A549 (cell line): ENCODE data around the gene ANO2.

Experiments used
- BCL3 ChIP-seq: fragments of >200 bp; sonication (Bioruptor Twin); formaldehyde crosslinking; IDR thresholded peaks from 3 replicates; pipeline ENCODE4 v1.6.1; 2016
- CBX8 ChIP-seq: fragments of 200-600 bp; sonication (generic); IDR thresholded peaks from 2 replicates; pipeline ENCODE4 v1.6.1; 2016
- CHD2 ChIP-seq: fragments of 150-350 bp; IDR thresholded peaks from 2 replicates; pipeline ENCODE4 v1.6.1; 2014; ENCODE audit warnings: low read length; ENCODE audit not compliant: partially characterized antibody
- CTCF ChIP-seq: fragments of >200 bp; sonication (Bioruptor Twin); formaldehyde crosslinking; IDR thresholded peaks from 3 replicates; pipeline ENCODE4 v1.5.1; 2016
- EP300 ChIP-seq, 2 experiments: fragments of >200 bp; sonication (Bioruptor Twin); formaldehyde crosslinking; IDR thresholded peaks; 2 replicates in 1 of 2; 3 replicates in 1 of 2; pipeline ENCODE4 v1.6.1; 2016 to 2017
- HDAC2 ChIP-seq: fragments of 200-600 bp; sonication (generic); IDR thresholded peaks from 2 replicates; pipeline ENCODE4 v1.6.1; 2016
- MAX ChIP-seq: IDR thresholded peaks from 2 replicates; pipeline ENCODE4 v1.6.1; 2012
- POLR2A ChIP-seq: IDR thresholded peaks from 2 replicates; pipeline ENCODE4 v1.6.1; 2012; ENCODE audit warnings: mild to moderate bottlenecking, low read length
- RAD21 ChIP-seq, 2 experiments: fragments of >200 bp in 1 of 2; sonication (Bioruptor Twin) in 1 of 2; formaldehyde crosslinking in 1 of 2; IDR thresholded peaks in 1 of 2; conservative IDR thresholded peaks in 1 of 2; 2 replicates in 1 of 2; 3 replicates in 1 of 2; pipeline ENCODE4 v1.6.1; 2012 to 2018; ENCODE audit warnings: inconsistent platforms in 1 of 2
- RARB ChIP-seq: fragments of 250-450 bp; sonication (Bioruptor Pico); IDR thresholded peaks from 2 replicates; pipeline ENCODE4 v1.8.0; 2021; ENCODE audit warnings: mild to moderate bottlenecking, moderate library complexity
- RCOR1 ChIP-seq: fragments of 150-350 bp; IDR thresholded peaks from 2 replicates; pipeline ENCODE4 v1.6.1; 2014; ENCODE audit warnings: antibody characterized with exemption, low read length, low read depth

- TF ChIP-seq RAD21 (conservative IDR thresholded peaks at IDR 0.05 in 1 of 2, IDR thresholded peaks at IDR 0.05 in 1 of 2) (no peak), CTCF (no peak), POLR2A (no peak), RCOR1 (no peak), RARB (CRISPR knock-in tag) (no peak), MAX (no peak), CBX8 (no peak), BCL3 (no peak), HDAC2 (no peak), EP300 (IDR thresholded peaks at IDR 0.05) (no peak), CHD2 (no peak)
Measured at GRCh38 chr12:5636907-5637306, 308.2 kb downstream of the ANO2 start.
